Spleen (tissue), 7 donors: Measurements from ENCODE around the gene CDHR2.

Experiments
- POLR2A ChIP-seq, 3 donors: fragments of 450-650 bp; IDR thresholded peaks; one replicate each; pipeline ENCODE4 v1.5.1; 2017; ENCODE audit warnings: antibody characterized with exemption in 3 of 3, mild to moderate bottlenecking in 1 of 3
- TF ChIP-seq, protein P1 (sequence below), 11 experiments: fragments of 200-600 bp in 7 of 11; fragments of 450-650 bp in 4 of 11; sonication (generic) in 4 of 11; IDR thresholded peaks in 8 of 11; conservative IDR thresholded peaks in 3 of 11; 1 replicate in 7 of 11; 2 replicates in 4 of 11; pipeline versions ENCODE4 v1.4.0 to v1.8.0; 2016 to 2021; ENCODE audit warnings: antibody characterized with exemption in 11 of 11, inconsistent platforms in 4 of 11, mild to moderate bottlenecking in 1 of 11
- donor health status: DM: no; HTN: no; CAD: no; lungs with moderate emphysema.
- donor health status: DM: no; HTN: no; CAD: no.
- donor health status: DM: no; HTN: no; CAD: no.

DNA sequence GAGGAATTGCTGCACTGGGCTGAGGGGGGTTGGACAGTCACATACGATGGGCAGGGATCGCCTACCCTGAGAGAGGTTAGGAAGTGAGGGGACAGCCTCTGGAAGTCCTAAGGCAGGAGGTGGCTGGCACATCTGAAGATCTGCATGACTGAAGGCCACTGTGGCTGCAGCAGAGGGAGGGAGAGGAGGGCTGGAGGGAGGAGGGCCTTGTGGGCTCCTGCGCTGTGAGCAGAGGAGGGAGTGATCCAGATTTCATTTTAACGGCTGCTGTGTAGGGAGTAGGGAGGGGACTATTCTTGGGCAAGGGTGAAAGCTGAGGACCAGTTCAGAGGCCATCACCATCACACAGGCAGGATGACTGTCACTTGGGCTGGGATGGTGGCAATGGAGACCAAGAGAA, 88.4 kb downstream of the CDHR2 start:
- TF ChIP-seq, protein P1, sequence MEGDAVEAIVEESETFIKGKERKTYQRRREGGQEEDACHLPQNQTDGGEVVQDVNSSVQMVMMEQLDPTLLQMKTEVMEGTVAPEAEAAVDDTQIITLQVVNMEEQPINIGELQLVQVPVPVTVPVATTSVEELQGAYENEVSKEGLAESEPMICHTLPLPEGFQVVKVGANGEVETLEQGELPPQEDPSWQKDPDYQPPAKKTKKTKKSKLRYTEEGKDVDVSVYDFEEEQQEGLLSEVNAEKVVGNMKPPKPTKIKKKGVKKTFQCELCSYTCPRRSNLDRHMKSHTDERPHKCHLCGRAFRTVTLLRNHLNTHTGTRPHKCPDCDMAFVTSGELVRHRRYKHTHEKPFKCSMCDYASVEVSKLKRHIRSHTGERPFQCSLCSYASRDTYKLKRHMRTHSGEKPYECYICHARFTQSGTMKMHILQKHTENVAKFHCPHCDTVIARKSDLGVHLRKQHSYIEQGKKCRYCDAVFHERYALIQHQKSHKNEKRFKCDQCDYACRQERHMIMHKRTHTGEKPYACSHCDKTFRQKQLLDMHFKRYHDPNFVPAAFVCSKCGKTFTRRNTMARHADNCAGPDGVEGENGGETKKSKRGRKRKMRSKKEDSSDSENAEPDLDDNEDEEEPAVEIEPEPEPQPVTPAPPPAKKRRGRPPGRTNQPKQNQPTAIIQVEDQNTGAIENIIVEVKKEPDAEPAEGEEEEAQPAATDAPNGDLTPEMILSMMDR (IDR thresholded peaks at IDR 0.05 in 8 of 11, conservative IDR thresholded peaks at IDR 0.05 in 3 of 11), result no peak
- no peak for TF ChIP-seq POLR2A (IDR thresholded peaks at IDR 0.05)
